Measurements from ENCODE around the gene SLC10A7. TPM values are rescaled to one million over a fixed set of nuclear protein-coding genes. Genes with fewer than 3 reads are reported as not detected.

The SLC10A7 gene
- total and polyA plus RNA-seq, 9 of the 15 experiments (the other 6 are each of a cell fraction or from before 2014, with no cell fraction given) = 6.4 to 22.8 (median 16.1) TPM

- TF ChIP-seq ZBTB40 (IDR thresholded peaks at IDR 0.05) (peak; percentile 80), ZBTB40 (CRISPR knock-in tag; IDR thresholded peaks at IDR 0.05) (no peak), SUPT5H (IDR thresholded peaks at IDR 0.05) (peak; percentile 60; the same call in 1 of the 2 replicates), MAFK (IDR thresholded peaks at IDR 0.05; ENCODE audit: low read length) (peak; percentile 79), RBM25 (IDR thresholded peaks at IDR 0.05; ENCODE audit: low read depth, low read length, severe bottlenecking) (no peak), FOSL1 (tag; conservative IDR thresholded peaks at IDR 0.05) (0 out of 2 replicates have a peak, but pooled peaks have one; percentile 3), SMAD3 (CRISPR knock-in tag; conservative IDR thresholded peaks at IDR 0.05) (no peak), ZNF740 (CRISPR knock-in tag; IDR thresholded peaks at IDR 0.05) (0 out of 2 replicates have a peak, but pooled peaks have one; percentile 43), ZNF740 (tag; IDR thresholded peaks at IDR 0.05) (no peak), POLR2A (conservative IDR thresholded peaks at IDR 0.05) (peak; percentile 67), POLR2G (IDR thresholded peaks at IDR 0.05; ENCODE audit: low read depth, low read length) (0 out of 2 replicates have a peak, but pooled peaks have one; percentile 21), PREB (CRISPR knock-in tag; IDR thresholded peaks at IDR 0.05) (no peak), ZNF12 (CRISPR knock-in tag; IDR thresholded peaks at IDR 0.05) (no peak)
- TF ChIP-seq, protein P1, sequence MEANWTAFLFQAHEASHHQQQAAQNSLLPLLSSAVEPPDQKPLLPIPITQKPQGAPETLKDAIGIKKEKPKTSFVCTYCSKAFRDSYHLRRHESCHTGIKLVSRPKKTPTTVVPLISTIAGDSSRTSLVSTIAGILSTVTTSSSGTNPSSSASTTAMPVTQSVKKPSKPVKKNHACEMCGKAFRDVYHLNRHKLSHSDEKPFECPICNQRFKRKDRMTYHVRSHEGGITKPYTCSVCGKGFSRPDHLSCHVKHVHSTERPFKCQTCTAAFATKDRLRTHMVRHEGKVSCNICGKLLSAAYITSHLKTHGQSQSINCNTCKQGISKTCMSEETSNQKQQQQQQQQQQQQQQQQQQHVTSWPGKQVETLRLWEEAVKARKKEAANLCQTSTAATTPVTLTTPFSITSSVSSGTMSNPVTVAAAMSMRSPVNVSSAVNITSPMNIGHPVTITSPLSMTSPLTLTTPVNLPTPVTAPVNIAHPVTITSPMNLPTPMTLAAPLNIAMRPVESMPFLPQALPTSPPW (CRISPR knock-in tag; IDR thresholded peaks at IDR 0.05) = peak; percentile 9; the same call in 1 of the 2 replicates
Measured at GRCh38 chr4:146521541-146522097, at the start of gene SLC10A7 (continued).

Data from K562 (cell line).